Measurements from ENCODE around the gene PAM.

DNA sequence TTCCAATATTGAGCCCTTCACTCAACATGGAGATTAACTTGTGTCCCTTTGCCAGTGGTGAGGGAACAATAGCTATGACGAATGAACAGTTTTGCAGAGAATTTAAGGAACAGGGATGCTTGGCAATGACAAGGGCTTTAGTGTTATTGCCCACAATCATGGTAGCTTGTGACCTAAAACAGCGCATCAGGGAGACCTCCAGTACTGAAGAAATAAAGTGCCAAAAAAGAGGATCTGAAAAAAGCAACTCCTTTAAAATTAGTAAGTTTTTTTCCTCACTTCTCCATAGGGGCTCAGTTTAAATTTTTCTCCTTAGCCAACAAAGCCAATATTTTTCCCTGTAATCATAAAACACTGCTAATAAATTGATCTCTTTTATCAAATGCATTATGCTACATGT, 41.8 kb upstream of the PAM start:
- TF ChIP-seq ZBTB33 (IDR thresholded peaks at IDR 0.05; ENCODE audit: extremely low read depth, insufficient replicate concordance, low read length) = no peak
- no peak for TF ChIP-seq RAD21 (IDR thresholded peaks at IDR 0.05; ENCODE audit: low read depth)
- no peak for TF ChIP-seq POLR2A (IDR thresholded peaks at IDR 0.05; ENCODE audit: borderline replicate concordance, extremely low read depth, insufficient read depth, insufficient read length)
- no peak for TF ChIP-seq CTCF (IDR thresholded peaks at IDR 0.05 in 2 of 3, conservative IDR thresholded peaks at IDR 0.05 in 1 of 3; ENCODE audit: borderline replicate concordance in 1 of 3, insufficient read depth in 1 of 3, low read depth in 2 of 3, low read length in 2 of 3)
- no peak for TF ChIP-seq TCF7L2 (IDR thresholded peaks at IDR 0.05; ENCODE audit: borderline replicate concordance, extremely low read depth, insufficient read depth, insufficient read length)
- TF ChIP-seq POLR2AphosphoS5 (IDR thresholded peaks at IDR 0.05; ENCODE audit: low read depth, low read length) = no peak
- TF ChIP-seq YY1 (IDR thresholded peaks at IDR 0.05; ENCODE audit: extremely low read depth, insufficient replicate concordance, low read depth, low read length) = no peak
- TF ChIP-seq, protein P1, sequence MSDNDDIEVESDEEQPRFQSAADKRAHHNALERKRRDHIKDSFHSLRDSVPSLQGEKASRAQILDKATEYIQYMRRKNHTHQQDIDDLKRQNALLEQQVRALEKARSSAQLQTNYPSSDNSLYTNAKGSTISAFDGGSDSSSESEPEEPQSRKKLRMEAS (IDR thresholded peaks at IDR 0.05) = no peak
- TF ChIP-seq JUND (IDR thresholded peaks at IDR 0.05) = no peak
- TF ChIP-seq REST (IDR thresholded peaks at IDR 0.05; ENCODE audit: low read depth) = no peak
- TF ChIP-seq EGR1 (IDR thresholded peaks at IDR 0.05; ENCODE audit: low read depth) = no peak
- TF ChIP-seq, protein P2, sequence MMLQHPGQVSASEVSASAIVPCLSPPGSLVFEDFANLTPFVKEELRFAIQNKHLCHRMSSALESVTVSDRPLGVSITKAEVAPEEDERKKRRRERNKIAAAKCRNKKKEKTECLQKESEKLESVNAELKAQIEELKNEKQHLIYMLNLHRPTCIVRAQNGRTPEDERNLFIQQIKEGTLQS (IDR thresholded peaks at IDR 0.05) = no peak
